GM18873 (cell line): ENCODE measurements around the gene HPSE2.
A peak's percentile ranks its signal among the peaks of the same experiment; 100 is the strongest.

Experiments
- ATAC-seq: cut with Tn5 transposase; IDR thresholded peaks from one replicate; pipeline ENCODE4 v1.9.1; 2021; ENCODE audit warnings: mild to moderate bottlenecking, moderate library complexity, moderate number of reproducible peaks; ENCODE audit not compliant: unreplicated experiment, low FRiP score

The HPSE2 gene

GRCh38 chr10:98478430-98479222, 757.0 kb downstream of the HPSE2 start:
- ATAC-seq: no peak

GRCh38 chr10:98477861-98478260, 757.8 kb downstream of the HPSE2 start:
- ATAC-seq: no peak

- no peak for ATAC-seq
These were observed 761.0 kb downstream of the HPSE2 start for GRCh38 chr10:98474628-98475027.

GRCh38 chr10:98472196-98472595, 763.5 kb downstream of the HPSE2 start:
- no peak for ATAC-seq

- ATAC-seq: no peak
These were observed 764.8 kb downstream of the HPSE2 start for GRCh38 chr10:98470850-98471249.

- no peak for ATAC-seq
These were observed 766.4 kb downstream of the HPSE2 start for GRCh38 chr10:98469001-98469931.

GRCh38 chr10:98467506-98468318, 767.9 kb downstream of the HPSE2 start:
- peak; percentile 80 for ATAC-seq

GRCh38 chr10:98466861-98467505, 768.7 kb downstream of the HPSE2 start:
- ATAC-seq: no peak

GRCh38 chr10:98465866-98466265, 769.8 kb downstream of the HPSE2 start:
- ATAC-seq: no peak

- ATAC-seq: no peak
These were observed 771.5 kb downstream of the HPSE2 start for GRCh38 chr10:98463976-98464754.

- no peak for ATAC-seq
These were observed 772.6 kb downstream of the HPSE2 start for GRCh38 chr10:98463016-98463415.

GRCh38 chr10:98461500-98461842, 774.2 kb downstream of the HPSE2 start:
- ATAC-seq: no peak

- no peak for ATAC-seq
These were observed 774.7 kb downstream of the HPSE2 start for GRCh38 chr10:98460837-98461499.

GRCh38 chr10:98458809-98459784, 776.6 kb downstream of the HPSE2 start:
- ATAC-seq: no peak

- ATAC-seq: no peak
These were observed 777.9 kb downstream of the HPSE2 start for GRCh38 chr10:98457721-98458120.

GRCh38 chr10:98456686-98457482, 778.8 kb downstream of the HPSE2 start:
- no peak for ATAC-seq

- no peak for ATAC-seq
These were observed 779.5 kb downstream of the HPSE2 start for GRCh38 chr10:98456043-98456570.
